GM12878 (cell line): ENCODE measurements around the gene PC.

ENCODE experiments used
- CHD4 ChIP-seq: fragments of 200-600 bp; sonication (generic); IDR thresholded peaks from 2 replicates; pipeline ENCODE4 v1.6.1; 2016; ENCODE audit warnings: mild to moderate bottlenecking
- CTCF ChIP-seq, 3 experiments: IDR thresholded peaks in 2 of 3; conservative IDR thresholded peaks in 1 of 3; 2 replicates each; pipeline ENCODE4 v1.5.1; 2011; ENCODE audit warnings: low read depth in 3 of 3, low read length in 3 of 3, mild to moderate bottlenecking in 3 of 3, control low read depth in 2 of 3, moderate library complexity in 2 of 3, inconsistent platforms in 1 of 3, mixed read lengths in 1 of 3; ENCODE audit not compliant: control insufficient read depth in 2 of 3, insufficient read depth in 1 of 3; ENCODE audit errors: extremely low read depth in 1 of 3
- E4F1 ChIP-seq: fragments of 450-650 bp; IDR thresholded peaks from 2 replicates; pipeline ENCODE4 v1.6.1; 2018; ENCODE audit warnings: borderline replicate concordance, mild to moderate bottlenecking; ENCODE audit not compliant: partially characterized antibody
- EGR1 ChIP-seq, 2 experiments: IDR thresholded peaks; 1 replicate in 1 of 2; 2 replicates in 1 of 2; pipeline ENCODE4 v1.6.1; 2011 to 2012; ENCODE audit warnings: low read depth in 2 of 2, low read length in 2 of 2, borderline replicate concordance in 1 of 2, mild to moderate bottlenecking in 1 of 2, moderate library complexity in 1 of 2
- EZH2 ChIP-seq: IDR thresholded peaks from 2 replicates; pipeline ENCODE4 v1.6.1; 2012; ENCODE audit warnings: low read depth, mild to moderate bottlenecking, control low read depth, inconsistent platforms, low read length, borderline replicate concordance; ENCODE audit not compliant: control insufficient read depth
- FOXM1 ChIP-seq: IDR thresholded peaks from 2 replicates; pipeline ENCODE4 v1.6.1; 2012; ENCODE audit warnings: low read depth, mild to moderate bottlenecking, inconsistent platforms, low read length, moderate library complexity
- HDAC2 ChIP-seq: fragments of 200-600 bp; sonication (generic); IDR thresholded peaks from 2 replicates; pipeline ENCODE4 v1.6.1; 2017
- PRDM15 ChIP-seq: fragments of 450-650 bp; formaldehyde crosslinking; IDR thresholded peaks from 2 replicates; pipeline ENCODE4 v1.4.0; 2020; ENCODE audit warnings: mild to moderate bottlenecking, moderate library complexity
- USF1 ChIP-seq: IDR thresholded peaks from 2 replicates; pipeline ENCODE4 v1.6.1; 2011; ENCODE audit warnings: borderline replicate concordance, low read depth, mild to moderate bottlenecking, moderate library complexity, mixed read lengths, low read length; ENCODE audit not compliant: insufficient read depth; ENCODE audit errors: extremely low read length
- USF2 ChIP-seq: IDR thresholded peaks from 2 replicates; pipeline ENCODE4 v1.6.1; 2011; ENCODE audit warnings: low read depth, low read length, improper control_type of control experiment, borderline replicate concordance
- ZNF274 ChIP-seq: IDR thresholded peaks from one replicate; pipeline ENCODE4 v1.8.0; 2011; ENCODE audit not compliant: insufficient read length, insufficient read depth

- TF ChIP-seq ZNF274 (no peak), USF1 (no peak), PRDM15 (CRISPR knock-in tag) (no peak), CHD4 (no peak), EGR1 (IDR thresholded peaks at IDR 0.05; ENCODE audit: borderline replicate concordance in 1 of 2, low read depth in 2 of 2, low read length in 2 of 2) (no peak), FOXM1 (no peak), USF2 (no peak), CTCF (IDR thresholded peaks at IDR 0.05 in 2 of 3, conservative IDR thresholded peaks at IDR 0.05 in 1 of 3; ENCODE audit: control insufficient read depth in 2 of 3, extremely low read depth in 1 of 3, insufficient read depth in 1 of 3, low read depth in 3 of 3, low read length in 3 of 3) (no peak), HDAC2 (no peak), E4F1 (no peak), EZH2 (no peak)
Measured at GRCh38 chr11:66894141-66894540, 64.0 kb downstream of the PC start.
